Esophagus squamous epithelium (tissue), 5 donors: ENCODE measurements around the gene SPTAN1. TPM values are rescaled to one million over a fixed set of nuclear protein-coding genes. Genes with fewer than 3 reads are reported as not detected.

Source experiments
- DNase-seq: peaks from one replicate; lab custom pipeline; 2025; lab: John Stamatoyannopoulos, UW
- H3K27ac ChIP-seq, 4 donors: fragments of 200-600 bp; sonication (generic); one replicate each; pipeline ENCODE4 v1.5.1; 2016 to 2019; ENCODE audit warnings: mild to moderate bottlenecking in 1 of 4
- H3K27me3 ChIP-seq, 4 donors: fragments of 200-600 bp; sonication (generic); 1 replicate in 3 of 4; 2 replicates in 1 of 4; pipeline versions ENCODE4 v1.5.1 to v1.6.0; 2017 to 2021; ENCODE audit warnings: antibody characterized with exemption in 1 of 4
- H3K36me3 ChIP-seq, 3 donors: fragments of 200-600 bp; sonication (generic); one replicate each; pipeline ENCODE4 v1.5.1; 2016 to 2019
- H3K4me1 ChIP-seq, 3 donors: fragments of 200-600 bp; sonication (generic); one replicate each; pipeline ENCODE4 v1.5.1; 2017 to 2019
- H3K4me3 ChIP-seq, 4 donors: fragments of 200-600 bp; sonication (generic); 1 replicate in 3 of 4; 2 replicates in 1 of 4; pipeline ENCODE4 v1.5.1; 2016 to 2019; ENCODE audit warnings: mild to moderate bottlenecking in 2 of 4, moderate library complexity in 1 of 4
- H3K9me3 ChIP-seq, 3 donors: fragments of 200-600 bp; sonication (generic); one replicate each; pipeline ENCODE4 v1.5.1; 2016 to 2019
- POLR2A ChIP-seq, 4 donors: fragments of 450-650 bp; IDR thresholded peaks; one replicate each; pipeline ENCODE4 v1.6.1; 2017; ENCODE audit warnings: antibody characterized with exemption in 4 of 4, mild to moderate bottlenecking in 4 of 4, moderate library complexity in 3 of 4
- WGBS, 2 donors: methylation state at CpG; one replicate each; pipeline ENCODE4 v1.1.5; 2018; 5-methylcytosine and 5-hydroxymethylcytosine counted together
- intact Hi-C: fragments of 100-400 bp; cut with DNase I; formaldehyde crosslinking; loops from one replicate; pipeline ENCODE4 v1.15.0; 2022
- total RNA-seq, 4 donors: library from RNA; depleted of rRNA; stranded (reverse); fragments of >200 nt; gene quantifications; one replicate each; pipeline ENCODE4 v1.1.0, GENCODE V29; 2016
- TF ChIP-seq, protein P1 (sequence below), 6 experiments: fragments of 450-650 bp in 4 of 6; fragments of 200-600 bp in 2 of 6; sonication (generic) in 2 of 6; IDR thresholded peaks; one replicate each; pipeline ENCODE4 v1.5.1; 2016 to 2019; ENCODE audit warnings: antibody characterized with exemption in 6 of 6, mild to moderate bottlenecking in 4 of 6, moderate library complexity in 4 of 6
- donor health status: DM: yes; HTN: yes; CAD: no.

Gene SPTAN1
- total RNA-seq, 4 donors from 2014 or later = 97.8 to 233 (median 160) TPM

DNA sequence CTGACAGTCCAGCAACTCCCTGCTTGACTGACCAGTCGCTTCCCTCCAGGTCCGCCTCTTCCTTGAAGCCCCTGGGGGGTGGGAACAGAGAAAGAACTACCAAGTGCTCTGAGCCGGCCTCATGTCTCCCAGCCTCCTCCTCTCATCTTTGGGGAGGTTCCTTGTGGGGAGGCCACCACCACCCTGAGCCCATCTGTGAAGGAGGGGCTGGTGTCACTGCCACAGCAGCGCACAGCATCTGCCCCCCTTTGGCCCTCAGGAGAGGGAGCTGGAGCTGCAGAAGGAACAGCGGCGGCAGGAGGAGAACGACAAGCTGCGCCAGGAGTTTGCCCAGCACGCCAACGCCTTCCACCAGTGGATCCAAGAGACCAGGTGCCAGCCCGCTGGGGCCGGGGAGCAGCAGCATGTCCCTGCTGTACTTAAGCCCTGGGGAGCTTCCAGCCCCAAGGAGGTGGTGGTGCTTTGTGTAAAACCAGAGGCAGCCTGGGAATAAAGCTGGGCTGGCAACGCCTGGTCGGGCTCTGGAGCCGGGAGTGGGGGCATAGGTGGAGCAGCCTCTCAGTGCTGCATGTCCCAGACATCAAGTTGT, 74.8 kb downstream of the SPTAN1 start:
- no peak for DNase-seq

DNA sequence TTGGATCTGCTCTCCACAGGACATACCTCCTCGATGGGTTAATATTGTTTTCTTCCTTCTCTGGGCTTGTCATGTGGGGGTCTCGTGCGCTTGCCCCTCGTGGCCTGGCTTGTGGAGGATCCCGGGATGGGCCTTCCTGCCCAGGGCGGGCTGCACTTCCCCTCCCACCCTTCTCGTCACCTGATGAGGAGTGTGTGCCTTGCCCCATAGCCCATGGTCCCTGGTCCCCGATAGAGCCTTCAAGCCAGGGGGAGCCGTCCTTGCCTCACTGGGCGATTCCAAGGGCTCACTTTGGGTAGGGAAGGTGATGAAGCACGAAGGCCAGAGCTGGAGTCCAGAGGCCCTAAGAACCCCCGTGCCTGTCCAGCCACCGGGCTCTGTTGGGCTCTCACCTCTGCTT, 75.5 kb downstream of the SPTAN1 start:
- intact Hi-C loops = no loop called here
- H3K27ac ChIP-seq = peak overlapping the region; percentile 3 to 53 (median 40)
- H3K36me3 ChIP-seq = peaks cover 53 to 100% (median 71%) of the 10 kb centered on the region in 3 donors
- no peak for DNase-seq
- no peaks in the 10 kb centered on the region for H3K27me3 ChIP-seq
- peaks cover 4 to 23% (median 12%) of the 10 kb centered on the region in 3 donors for H3K4me1 ChIP-seq
- H3K4me3 ChIP-seq = no peak overlapping the region
- TF ChIP-seq, protein P1, sequence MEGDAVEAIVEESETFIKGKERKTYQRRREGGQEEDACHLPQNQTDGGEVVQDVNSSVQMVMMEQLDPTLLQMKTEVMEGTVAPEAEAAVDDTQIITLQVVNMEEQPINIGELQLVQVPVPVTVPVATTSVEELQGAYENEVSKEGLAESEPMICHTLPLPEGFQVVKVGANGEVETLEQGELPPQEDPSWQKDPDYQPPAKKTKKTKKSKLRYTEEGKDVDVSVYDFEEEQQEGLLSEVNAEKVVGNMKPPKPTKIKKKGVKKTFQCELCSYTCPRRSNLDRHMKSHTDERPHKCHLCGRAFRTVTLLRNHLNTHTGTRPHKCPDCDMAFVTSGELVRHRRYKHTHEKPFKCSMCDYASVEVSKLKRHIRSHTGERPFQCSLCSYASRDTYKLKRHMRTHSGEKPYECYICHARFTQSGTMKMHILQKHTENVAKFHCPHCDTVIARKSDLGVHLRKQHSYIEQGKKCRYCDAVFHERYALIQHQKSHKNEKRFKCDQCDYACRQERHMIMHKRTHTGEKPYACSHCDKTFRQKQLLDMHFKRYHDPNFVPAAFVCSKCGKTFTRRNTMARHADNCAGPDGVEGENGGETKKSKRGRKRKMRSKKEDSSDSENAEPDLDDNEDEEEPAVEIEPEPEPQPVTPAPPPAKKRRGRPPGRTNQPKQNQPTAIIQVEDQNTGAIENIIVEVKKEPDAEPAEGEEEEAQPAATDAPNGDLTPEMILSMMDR (IDR thresholded peaks at IDR 0.05) = no peak
- TF ChIP-seq POLR2A (IDR thresholded peaks at IDR 0.05) = no peak
- 89% methylated on average over 5 to 7 of the region's 13 CpGs for WGBS, 2 donors
- no peaks in the 10 kb centered on the region for H3K9me3 ChIP-seq

More for the DNA sequence above, 74.8 kb downstream of the SPTAN1 start:
- Histone ChIP-seq H3K27ac (peak overlapping the region in 1 of 4 donors; percentile 53), H3K9me3 (no peaks in the 10 kb centered on the region), H3K27me3 (no peaks in the 10 kb centered on the region), H3K4me1 (peaks cover 4 to 22% (median 12%) of the 10 kb centered on the region in 3 donors), H3K36me3 (peaks cover 46 to 100% (median 67%) of the 10 kb centered on the region in 3 donors), H3K4me3 (no peak overlapping the region)
- WGBS, 2 donors = 84 to 86% methylated on average over 7 to 10 of the region's 15 CpGs
- TF ChIP-seq POLR2A (IDR thresholded peaks at IDR 0.05) = no peak
- TF ChIP-seq, protein P1 (IDR thresholded peaks at IDR 0.05) = no peak
- intact Hi-C loops = no loop called here

DNA sequence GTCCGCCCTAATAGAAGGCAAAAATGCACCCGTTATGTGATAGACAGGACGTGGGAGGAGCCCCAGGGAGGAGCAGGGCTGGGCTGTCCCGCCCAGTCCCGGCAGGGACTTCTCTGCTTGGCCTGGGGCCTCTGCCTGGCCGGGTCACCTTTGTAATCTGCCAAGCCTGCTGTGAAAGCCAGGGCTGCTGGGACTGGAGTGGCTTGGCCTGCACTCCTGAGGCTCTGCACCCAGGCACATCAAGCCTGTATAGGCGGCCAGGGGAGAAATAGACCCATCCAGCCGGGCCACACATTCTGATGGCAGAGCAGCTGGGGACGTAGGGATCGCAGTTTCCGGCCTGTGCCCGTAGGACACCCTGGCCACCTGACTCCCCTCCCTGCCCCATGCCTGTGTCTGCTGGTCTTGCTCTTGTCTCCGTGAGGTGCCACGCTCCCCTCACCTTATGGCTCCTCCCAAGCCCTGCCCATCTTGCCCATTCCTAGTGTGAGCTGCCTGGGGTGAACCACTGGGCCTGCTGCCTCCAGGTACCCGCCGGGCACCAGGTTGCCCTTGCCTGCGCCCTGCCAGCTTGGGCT, 76.2 kb downstream of the SPTAN1 start:
- intact Hi-C loops = no loop called here
- DNase-seq = no peak
- peaks cover 60 to 100% (median 73%) of the 10 kb centered on the region in 3 donors for H3K36me3 ChIP-seq

DNA sequence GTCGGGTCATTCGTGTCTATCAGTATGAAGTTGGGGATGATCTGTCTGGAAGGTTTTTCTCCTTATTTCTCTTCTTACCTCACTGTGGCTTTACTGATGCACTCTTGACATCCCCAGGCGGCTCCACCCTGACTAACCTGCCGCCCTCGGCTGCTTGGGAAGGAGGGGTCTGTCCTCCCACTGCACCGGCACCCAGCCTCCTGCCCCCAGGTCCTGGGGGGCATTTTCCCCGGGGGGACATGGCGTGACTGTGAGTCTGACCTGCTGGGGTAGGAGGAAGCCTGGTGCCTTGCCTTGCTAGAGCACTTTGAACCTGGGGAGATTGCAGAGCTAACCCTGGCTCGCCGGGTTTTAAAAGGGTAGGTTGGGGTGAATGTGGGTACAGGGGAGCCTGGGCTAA, 76.7 kb downstream of the SPTAN1 start:
- H3K4me1 ChIP-seq = peaks cover 6 to 29% (median 12%) of the 10 kb centered on the region in 3 donors
- no peak for DNase-seq
- 81 to 90% methylated on average over 2 to 6 of the region's 10 CpGs for WGBS, 2 donors
- TF ChIP-seq, protein P1 (IDR thresholded peaks at IDR 0.05) = no peak
- no peak for TF ChIP-seq POLR2A (IDR thresholded peaks at IDR 0.05)
- H3K4me3 ChIP-seq = no peak overlapping the region
- intact Hi-C loops = no loop called here
- no peaks in the 10 kb centered on the region for H3K9me3 ChIP-seq
- no peaks in the 10 kb centered on the region for H3K27me3 ChIP-seq
- H3K27ac ChIP-seq = peak overlapping the region in 2 of 4 donors; percentile 44 to 50
- peaks cover 63 to 100% (median 76%) of the 10 kb centered on the region in 3 donors for H3K36me3 ChIP-seq

More for the DNA sequence above, 76.2 kb downstream of the SPTAN1 start:
- Histone ChIP-seq H3K27me3 (no peaks in the 10 kb centered on the region), H3K4me3 (no peak overlapping the region), H3K27ac (peak overlapping the region; percentile 3 to 53 (median 47)), H3K4me1 (peaks cover 4 to 24% (median 12%) of the 10 kb centered on the region in 3 donors), H3K9me3 (no peaks in the 10 kb centered on the region)
- WGBS, 2 donors = 52 to 83% methylated on average over 9 of the region's 17 CpGs
- no peak for TF ChIP-seq POLR2A (IDR thresholded peaks at IDR 0.05)
- TF ChIP-seq, protein P1 (IDR thresholded peaks at IDR 0.05) = no peak
